ENCODE results near the gene GASK1B.

DNA sequence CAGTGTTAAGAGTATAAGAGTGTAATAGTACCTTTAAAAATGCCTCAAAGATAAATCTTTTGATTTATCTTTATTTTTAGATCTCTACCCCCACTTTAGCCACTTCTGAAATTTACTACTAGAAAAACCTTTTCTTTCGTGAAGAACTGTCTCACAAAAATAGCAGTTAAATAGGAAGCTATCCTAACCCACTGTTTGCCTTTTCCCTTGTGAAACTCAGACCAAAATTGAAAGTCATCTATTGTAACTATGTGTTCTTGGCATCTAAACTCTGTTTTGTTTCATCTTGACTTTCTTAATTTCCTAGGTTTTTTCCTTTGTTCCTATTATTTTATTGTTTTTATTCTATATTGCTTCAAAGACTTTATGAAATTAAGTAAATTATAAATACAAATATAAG is 29.7 kb upstream of the GASK1B start:
- TF ChIP-seq, protein P1, sequence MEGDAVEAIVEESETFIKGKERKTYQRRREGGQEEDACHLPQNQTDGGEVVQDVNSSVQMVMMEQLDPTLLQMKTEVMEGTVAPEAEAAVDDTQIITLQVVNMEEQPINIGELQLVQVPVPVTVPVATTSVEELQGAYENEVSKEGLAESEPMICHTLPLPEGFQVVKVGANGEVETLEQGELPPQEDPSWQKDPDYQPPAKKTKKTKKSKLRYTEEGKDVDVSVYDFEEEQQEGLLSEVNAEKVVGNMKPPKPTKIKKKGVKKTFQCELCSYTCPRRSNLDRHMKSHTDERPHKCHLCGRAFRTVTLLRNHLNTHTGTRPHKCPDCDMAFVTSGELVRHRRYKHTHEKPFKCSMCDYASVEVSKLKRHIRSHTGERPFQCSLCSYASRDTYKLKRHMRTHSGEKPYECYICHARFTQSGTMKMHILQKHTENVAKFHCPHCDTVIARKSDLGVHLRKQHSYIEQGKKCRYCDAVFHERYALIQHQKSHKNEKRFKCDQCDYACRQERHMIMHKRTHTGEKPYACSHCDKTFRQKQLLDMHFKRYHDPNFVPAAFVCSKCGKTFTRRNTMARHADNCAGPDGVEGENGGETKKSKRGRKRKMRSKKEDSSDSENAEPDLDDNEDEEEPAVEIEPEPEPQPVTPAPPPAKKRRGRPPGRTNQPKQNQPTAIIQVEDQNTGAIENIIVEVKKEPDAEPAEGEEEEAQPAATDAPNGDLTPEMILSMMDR (IDR thresholded peaks at IDR 0.05; ENCODE audit: low read depth, low read length) = no peak
- TF ChIP-seq EZH2phosphoT487 (IDR thresholded peaks at IDR 0.05; ENCODE audit: low read depth) = no peak
